Testis (tissue), 2 donors: Measurements from ENCODE around the gene MPRIP.

Source experiments
- POLR2A ChIP-seq: fragments of 450-650 bp; IDR thresholded peaks from one replicate; pipeline ENCODE4 v1.6.1; 2017; ENCODE audit warnings: antibody characterized with exemption, mild to moderate bottlenecking, moderate library complexity
- TF ChIP-seq, protein P1 (sequence below), 3 experiments: fragments of 450-650 bp in 2 of 3; fragments of 200-600 bp in 1 of 3; sonication (generic) in 1 of 3; IDR thresholded peaks; one replicate each; pipeline ENCODE4 v1.5.1; 2016 to 2019; ENCODE audit warnings: antibody characterized with exemption in 3 of 3, mild to moderate bottlenecking in 2 of 3, moderate library complexity in 1 of 3

DNA sequence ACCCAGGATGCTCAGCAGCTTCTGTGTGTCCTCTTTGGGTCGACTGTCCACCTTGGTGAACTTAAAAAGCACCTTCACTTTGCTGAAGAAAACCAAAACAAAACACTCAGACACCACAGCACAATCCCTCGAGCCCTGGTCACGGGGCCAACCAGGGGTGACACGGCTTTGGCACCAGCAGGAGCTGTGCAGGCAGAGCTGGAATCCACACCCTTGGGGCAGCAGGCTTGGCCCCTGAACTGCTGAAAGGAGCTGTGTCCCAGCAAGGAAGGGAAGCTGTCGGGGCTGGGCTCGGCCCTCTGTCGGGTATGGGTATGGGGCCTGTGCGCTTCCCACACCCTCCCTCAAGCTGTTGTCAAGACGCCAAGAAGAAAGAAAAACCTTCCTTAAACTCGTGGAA is 171.5 kb downstream of the MPRIP start:
- no peak for TF ChIP-seq POLR2A
- TF ChIP-seq, protein P1, sequence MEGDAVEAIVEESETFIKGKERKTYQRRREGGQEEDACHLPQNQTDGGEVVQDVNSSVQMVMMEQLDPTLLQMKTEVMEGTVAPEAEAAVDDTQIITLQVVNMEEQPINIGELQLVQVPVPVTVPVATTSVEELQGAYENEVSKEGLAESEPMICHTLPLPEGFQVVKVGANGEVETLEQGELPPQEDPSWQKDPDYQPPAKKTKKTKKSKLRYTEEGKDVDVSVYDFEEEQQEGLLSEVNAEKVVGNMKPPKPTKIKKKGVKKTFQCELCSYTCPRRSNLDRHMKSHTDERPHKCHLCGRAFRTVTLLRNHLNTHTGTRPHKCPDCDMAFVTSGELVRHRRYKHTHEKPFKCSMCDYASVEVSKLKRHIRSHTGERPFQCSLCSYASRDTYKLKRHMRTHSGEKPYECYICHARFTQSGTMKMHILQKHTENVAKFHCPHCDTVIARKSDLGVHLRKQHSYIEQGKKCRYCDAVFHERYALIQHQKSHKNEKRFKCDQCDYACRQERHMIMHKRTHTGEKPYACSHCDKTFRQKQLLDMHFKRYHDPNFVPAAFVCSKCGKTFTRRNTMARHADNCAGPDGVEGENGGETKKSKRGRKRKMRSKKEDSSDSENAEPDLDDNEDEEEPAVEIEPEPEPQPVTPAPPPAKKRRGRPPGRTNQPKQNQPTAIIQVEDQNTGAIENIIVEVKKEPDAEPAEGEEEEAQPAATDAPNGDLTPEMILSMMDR (IDR thresholded peaks at IDR 0.05): no peak
